ENCODE measurements around the gene CRISPLD2. TPM values are rescaled to one million over a fixed set of nuclear protein-coding genes. Genes with fewer than 3 reads are reported as not detected.

CRISPLD2 gene
- total and polyA plus RNA-seq, 9 of the 15 experiments (the other 6 are each of a cell fraction or from before 2014, with no cell fraction given): 0.03 to 0.24 (median 0.04) TPM; not detected in 4

DNA sequence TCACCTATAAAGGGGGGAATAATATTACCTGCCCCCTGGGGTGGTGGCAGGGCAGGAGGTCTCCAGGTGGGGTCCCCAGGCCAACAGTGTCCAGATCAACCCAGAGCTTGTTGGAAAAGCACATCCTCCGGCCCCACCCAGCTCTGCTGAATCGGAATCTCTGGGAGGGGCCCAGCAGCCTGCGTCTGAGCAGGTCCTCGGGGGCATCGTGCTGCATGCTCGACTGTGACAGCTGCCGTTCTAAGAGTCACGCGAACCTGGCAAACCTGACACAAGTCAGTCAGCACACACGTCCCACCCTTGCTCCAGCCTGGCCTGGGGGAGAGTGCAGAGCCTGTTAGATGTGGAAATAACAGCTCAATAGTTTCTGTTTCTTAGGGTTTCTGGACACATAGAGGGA is 72.3 kb downstream of the CRISPLD2 start:
- Histone ChIP-seq H3K9me1 (ENCODE audit: control insufficient read depth, insufficient read depth, low read length) (no peaks in the 10 kb centered on the region), H3K27me3 (ENCODE audit: control insufficient read depth in 2 of 2, insufficient read depth in 2 of 2, low read length in 2 of 2) (peaks cover 49 to 62% of the 10 kb centered on the region in 2 experiments), H3K4me1 (replicated peaks in 1 of 2; ENCODE audit: control insufficient read depth in 2 of 2, insufficient read depth in 2 of 2, low read length in 2 of 2) (peaks cover 0 to 8% of the 10 kb centered on the region in 2 experiments; a peak in 2 of 5 replicates), H3K4me3 (no peak overlapping the region), H3K36me3 (ENCODE audit: control insufficient read depth, insufficient read depth, low read length) (no peaks in the 10 kb centered on the region), H3K9ac (ENCODE audit: insufficient read depth in 1 of 2, low read depth in 2 of 2, low read length in 2 of 2) (0 out of 4 replicates have a peak overlapping the region, but pooled peaks of 1 of the 2 experiments have one; percentile 14), H4K20me1 (replicated peaks; ENCODE audit: control insufficient read depth, insufficient read depth, low read length) (0 out of 2 replicates have a peak, but pooled peaks cover 9% of the 10 kb centered on the region), H3K9me3 (replicated peaks; ENCODE audit: control insufficient read depth, insufficient read depth, low read depth, low read length) (no peaks in the 10 kb centered on the region), H3K79me2 (ENCODE audit: control insufficient read depth, insufficient read depth, low read length) (no peaks in the 10 kb centered on the region), H2AFZ (ENCODE audit: low read depth, low read length) (no peak overlapping the region), H3K4me2 (ENCODE audit: insufficient read depth, low read length) (no peak overlapping the region), H3K27ac (ENCODE audit: extremely low read depth, low read depth, low read length) (no peak overlapping the region)
- no peak for ATAC-seq
- no TSS peak for BruUV-seq (replicated peaks)
- ChIA-PET POLR2A (interaction anchor here (0.6 to 1.2 kb wide), 3 partner anchors 11 to 774 kb away, joined by 3 to 5 read pairs (median 4); no protein-coding TSS in a partner anchor), CTCF (ENCODE audit: low intra/inter-chr PET ratio) (no interaction called here)
- intact Hi-C loops (cut with micrococcal nuclease) (no loop called here), in situ Hi-C loops (cut with MboI) (no loop called here)
- FAIRE-seq: no peak
- WGBS (ENCODE audit: insufficient coverage, low coverage, missing lambda C conversion rate): 5% methylated on average over 10 of the region's 10 CpGs
- TF ChIP-seq HMGN3 (IDR thresholded peaks at IDR 0.05; ENCODE audit: borderline replicate concordance, extremely low read depth, insufficient read length, low read depth, low read length): no peak
- TF ChIP-seq ZKSCAN8 (CRISPR knock-in tag; IDR thresholded peaks at IDR 0.05): no peak
- TF ChIP-seq, protein P1, sequence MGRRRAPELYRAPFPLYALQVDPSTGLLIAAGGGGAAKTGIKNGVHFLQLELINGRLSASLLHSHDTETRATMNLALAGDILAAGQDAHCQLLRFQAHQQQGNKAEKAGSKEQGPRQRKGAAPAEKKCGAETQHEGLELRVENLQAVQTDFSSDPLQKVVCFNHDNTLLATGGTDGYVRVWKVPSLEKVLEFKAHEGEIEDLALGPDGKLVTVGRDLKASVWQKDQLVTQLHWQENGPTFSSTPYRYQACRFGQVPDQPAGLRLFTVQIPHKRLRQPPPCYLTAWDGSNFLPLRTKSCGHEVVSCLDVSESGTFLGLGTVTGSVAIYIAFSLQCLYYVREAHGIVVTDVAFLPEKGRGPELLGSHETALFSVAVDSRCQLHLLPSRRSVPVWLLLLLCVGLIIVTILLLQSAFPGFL (CRISPR knock-in tag; IDR thresholded peaks at IDR 0.05): no peak
- no peak for TF ChIP-seq EGR1 (conservative IDR thresholded peaks at IDR 0.05)
- no peak for TF ChIP-seq SMC3 (conservative IDR thresholded peaks at IDR 0.05; ENCODE audit: insufficient read depth, low read depth, low read length)
- no peak for TF ChIP-seq CBX8 (IDR thresholded peaks at IDR 0.05; ENCODE audit: borderline replicate concordance, extremely low read depth, low read depth, low read length, poor library complexity, severe bottlenecking)
- no peak for TF ChIP-seq DMBX1 (CRISPR knock-in tag; IDR thresholded peaks at IDR 0.05; ENCODE audit: borderline replicate concordance)
- TF ChIP-seq MEF2A (IDR thresholded peaks at IDR 0.05; ENCODE audit: control insufficient read depth, low read depth, low read length): no peak
- no peak for TF ChIP-seq POLR3A (IDR thresholded peaks at IDR 0.05; ENCODE audit: borderline replicate concordance, extremely low read depth, insufficient read depth, insufficient read length)
- DNase-seq (ENCODE audit: extremely low read depth in 1 of 4, low spot score in 3 of 4): no peak
